Muscle layer of duodenum (tissue), 2 donors: ENCODE data around the gene OST4.
A peak's percentile ranks its signal among the peaks of the same experiment; 100 is the strongest.

Experiments used
- H3K27ac ChIP-seq: one replicate; pipeline ENCODE4 v1.7.0; 2013; ENCODE audit warnings: mild to moderate bottlenecking, low read length
- H3K27me3 ChIP-seq: one replicate; pipeline ENCODE4 v1.7.0; 2013; ENCODE audit warnings: low read depth, mild to moderate bottlenecking, control low read depth, low read length
- H3K36me3 ChIP-seq, 2 donors: one replicate each; pipeline ENCODE4 v1.7.0; 2013; ENCODE audit warnings: low read length in 2 of 2, control low read depth in 1 of 2, mild to moderate bottlenecking in 1 of 2; ENCODE audit not compliant: insufficient read depth in 2 of 2, control insufficient read depth in 1 of 2
- H3K4me1 ChIP-seq, 2 donors: one replicate each; pipeline ENCODE4 v1.7.0; 2013; ENCODE audit warnings: low read length in 2 of 2, mild to moderate bottlenecking in 2 of 2, control low read depth in 1 of 2, moderate library complexity in 1 of 2; ENCODE audit not compliant: insufficient read depth in 2 of 2, control insufficient read depth in 1 of 2
- H3K4me3 ChIP-seq, 2 donors: one replicate each; pipeline ENCODE4 v1.7.0; 2013; ENCODE audit warnings: low read length in 2 of 2, low read depth in 1 of 2, mild to moderate bottlenecking in 1 of 2
- H3K9me3 ChIP-seq, 2 donors: one replicate each; pipeline ENCODE4 v1.7.0; 2013; ENCODE audit warnings: low read length in 2 of 2, control low read depth in 1 of 2, mild to moderate bottlenecking in 1 of 2; ENCODE audit not compliant: control insufficient read depth in 1 of 2
- donor health status: healthy.

OST4 gene

GRCh38 chr2:27091746-27092695 lies 20.6 kb upstream of the OST4 start:
- no peaks in the 10 kb centered on the region for H3K36me3 ChIP-seq
- no peak overlapping the region for H3K4me3 ChIP-seq
- no peaks in the 10 kb centered on the region for H3K27me3 ChIP-seq
- H3K27ac ChIP-seq: no peak overlapping the region
- H3K4me1 ChIP-seq: peaks cover 10 to 19% of the 10 kb centered on the region in 2 donors
- H3K9me3 ChIP-seq: no peaks in the 10 kb centered on the region

GRCh38 chr2:27089111-27089954 lies 17.9 kb upstream of the OST4 start:
- H3K4me1 ChIP-seq: peaks cover 7 to 24% of the 10 kb centered on the region in 2 donors
- H3K27ac ChIP-seq: no peak overlapping the region
- no peaks in the 10 kb centered on the region for H3K27me3 ChIP-seq
- no peaks in the 10 kb centered on the region for H3K9me3 ChIP-seq
- peak overlapping the region in 1 of 2 donors; percentile 19 for H3K4me3 ChIP-seq
- H3K36me3 ChIP-seq: no peaks in the 10 kb centered on the region

GRCh38 chr2:27088634-27089033 lies 17.2 kb upstream of the OST4 start:
- peaks cover 7 to 31% of the 10 kb centered on the region in 2 donors for H3K4me1 ChIP-seq
- no peaks in the 10 kb centered on the region for H3K36me3 ChIP-seq
- no peaks in the 10 kb centered on the region for H3K9me3 ChIP-seq
- H3K4me3 ChIP-seq: peak overlapping the region in 1 of 2 donors; percentile 19
- no peak overlapping the region for H3K27ac ChIP-seq
- no peaks in the 10 kb centered on the region for H3K27me3 ChIP-seq

GRCh38 chr2:27087823-27088410 lies 16.5 kb upstream of the OST4 start:
- Histone ChIP-seq H3K4me1 (peaks cover 7 to 38% of the 10 kb centered on the region in 2 donors), H3K27me3 (no peaks in the 10 kb centered on the region), H3K27ac (peak overlapping the region; percentile 39), H3K4me3 (peak overlapping the region in 1 of 2 donors; percentile 76), H3K36me3 (peaks cover 0 to 5% of the 10 kb centered on the region in 2 donors), H3K9me3 (no peaks in the 10 kb centered on the region)

- no peaks in the 10 kb centered on the region for H3K9me3 ChIP-seq
- peaks cover 0 to 11% of the 10 kb centered on the region in 2 donors for H3K36me3 ChIP-seq
- no peaks in the 10 kb centered on the region for H3K27me3 ChIP-seq
- H3K4me3 ChIP-seq: peak within 1 kb of the TSS; percentile 76 to 86
- H3K27ac ChIP-seq: peak within 1 kb of the TSS; percentile 39
- peaks cover 7 to 48% of the 10 kb centered on the region in 2 donors for H3K4me1 ChIP-seq
These were observed 15.5 kb upstream of the OST4 start, which contains the start of gene KHK for GRCh38 chr2:27086724-27087593. Gene KHK, plus strand, starts transcription at chr2:27086772. Its CDS starts 488 bp downstream, at chr2:27087260.

GRCh38 chr2:27086090-27086723 lies 14.8 kb upstream of the OST4 start:
- H3K4me3 ChIP-seq: peak overlapping the region; percentile 53 to 86
- no peaks in the 10 kb centered on the region for H3K27me3 ChIP-seq
- H3K4me1 ChIP-seq: peaks cover 15 to 55% of the 10 kb centered on the region in 2 donors
- H3K36me3 ChIP-seq: peaks cover 0 to 13% of the 10 kb centered on the region in 2 donors
- no peaks in the 10 kb centered on the region for H3K9me3 ChIP-seq
- H3K27ac ChIP-seq: peak overlapping the region; percentile 31

GRCh38 chr2:27085673-27086089 lies 14.2 kb upstream of the OST4 start:
- Histone ChIP-seq H3K9me3 (no peaks in the 10 kb centered on the region), H3K4me3 (peak overlapping the region; percentile 53 to 86), H3K27ac (peak overlapping the region; percentile 31), H3K27me3 (no peaks in the 10 kb centered on the region), H3K4me1 (peaks cover 15 to 61% of the 10 kb centered on the region in 2 donors), H3K36me3 (peaks cover 0 to 13% of the 10 kb centered on the region in 2 donors)

GRCh38 chr2:27085062-27085672 lies 13.7 kb upstream of the OST4 start:
- H3K9me3 ChIP-seq: no peaks in the 10 kb centered on the region
- H3K27me3 ChIP-seq: no peaks in the 10 kb centered on the region
- H3K4me3 ChIP-seq: peak overlapping the region; percentile 53 to 86
- peaks cover 0 to 13% of the 10 kb centered on the region in 2 donors for H3K36me3 ChIP-seq
- peaks cover 15 to 66% of the 10 kb centered on the region in 2 donors for H3K4me1 ChIP-seq
- no peak overlapping the region for H3K27ac ChIP-seq

- H3K4me3 ChIP-seq: no peak overlapping the region
- peaks cover 0 to 13% of the 10 kb centered on the region in 2 donors for H3K36me3 ChIP-seq
- H3K27me3 ChIP-seq: no peaks in the 10 kb centered on the region
- H3K27ac ChIP-seq: no peak overlapping the region
- peaks cover 15 to 68% of the 10 kb centered on the region in 2 donors for H3K4me1 ChIP-seq
- H3K9me3 ChIP-seq: no peaks in the 10 kb centered on the region
These were observed 13.0 kb upstream of the OST4 start for GRCh38 chr2:27084297-27085061.
